NB4 (cell line): Measurements from ENCODE around the gene PPCS.

Experiments
- DNase-seq: peaks from one replicate; pipeline ENCODE4 v3.0.0; 2010; ENCODE audit warnings: low read depth
- H3K4me3 ChIP-seq: one replicate; pipeline ENCODE4 v1.5.1; 2011; ENCODE audit warnings: mild to moderate bottlenecking, low read depth, low read length, moderate library complexity
- CTCF ChIP-seq: IDR thresholded peaks from one replicate; pipeline ENCODE4 v1.5.1; 2012; ENCODE audit warnings: low read depth, low read length
- MAX ChIP-seq: IDR thresholded peaks from 2 replicates; pipeline ENCODE4 v1.6.1; 2011; ENCODE audit warnings: low read depth, low read length
- MYC ChIP-seq: IDR thresholded peaks from 2 replicates; pipeline ENCODE4 v1.6.1; 2011; ENCODE audit warnings: low read depth, low read length
- POLR2A ChIP-seq: IDR thresholded peaks from 2 replicates; pipeline ENCODE4 v1.6.1; 2011; ENCODE audit warnings: mild to moderate bottlenecking; ENCODE audit not compliant: insufficient read length; ENCODE audit errors: extremely low read depth

The PPCS gene

GRCh38 chr1:42420121-42420520 lies 36.2 kb upstream of the PPCS start:
- DNase-seq: no peak
- TF ChIP-seq POLR2A (no peak), MYC (no peak), CTCF (no peak)
- H3K4me3 ChIP-seq: no peak overlapping the region

- no peak for DNase-seq
- no peak for TF ChIP-seq POLR2A
- no peak for TF ChIP-seq MAX
- no peak for TF ChIP-seq CTCF
- no peak for TF ChIP-seq MYC
- no peak overlapping the region for H3K4me3 ChIP-seq
These were observed 35.3 kb upstream of the PPCS start for GRCh38 chr1:42420911-42421585.

GRCh38 chr1:42422737-42423136 lies 33.6 kb upstream of the PPCS start:
- no peak for DNase-seq
- H3K4me3 ChIP-seq: no peak overlapping the region
- TF ChIP-seq MYC (no peak), POLR2A (no peak), CTCF (no peak), MAX (no peak)

- no peak for TF ChIP-seq MAX
- TF ChIP-seq MYC: no peak
- TF ChIP-seq CTCF: no peak
- no peak for TF ChIP-seq POLR2A
- no peak overlapping the region for H3K4me3 ChIP-seq
- DNase-seq: no peak
These were observed 32.7 kb upstream of the PPCS start for GRCh38 chr1:42423681-42424080.

- TF ChIP-seq MYC: no peak
- no peak for TF ChIP-seq POLR2A
- no peak for TF ChIP-seq CTCF
- TF ChIP-seq MAX: no peak
- DNase-seq: no peak
- H3K4me3 ChIP-seq: no peak overlapping the region
These were observed 32.1 kb upstream of the PPCS start for GRCh38 chr1:42424201-42424600.

GRCh38 chr1:42427240-42427639 lies 29.1 kb upstream of the PPCS start:
- DNase-seq: no peak
- TF ChIP-seq POLR2A (no peak), MAX (no peak), CTCF (no peak), MYC (no peak)
- no peak overlapping the region for H3K4me3 ChIP-seq
